ENCODE measurements around the gene RANBP3.

Gene RANBP3

GRCh38 chr19:5977785-5978605 is at the start of gene RANBP3 (continued):
- TF ChIP-seq PATZ1 (tag by site-specific recombination; IDR thresholded peaks at IDR 0.05) (no peak), FEZF1 (tag by site-specific recombination; IDR thresholded peaks at IDR 0.05) (peak; percentile 72), ZEB2 (tag by site-specific recombination; IDR thresholded peaks at IDR 0.05) (peak; percentile 81), SALL2 (tag by site-specific recombination; IDR thresholded peaks at IDR 0.05; ENCODE audit: borderline replicate concordance) (no peak), SCRT2 (tag by site-specific recombination; IDR thresholded peaks at IDR 0.05) (no peak), HOXC10 (CRISPR knock-in tag; IDR thresholded peaks at IDR 0.05) (no peak), ZNF2 (tag by site-specific recombination; IDR thresholded peaks at IDR 0.05) (no peak), KLF9 (tag by site-specific recombination; IDR thresholded peaks at IDR 0.05; ENCODE audit: low read depth) (peak; percentile 77), ZNF791 (tag by site-specific recombination; IDR thresholded peaks at IDR 0.05) (no peak), ATF2 (tag by site-specific recombination; IDR thresholded peaks at IDR 0.05; ENCODE audit: low read depth) (no peak), ZNF292 (tag by site-specific recombination; IDR thresholded peaks at IDR 0.05; ENCODE audit: borderline replicate concordance, low read depth) (no peak), PRDM10 (tag by site-specific recombination; IDR thresholded peaks at IDR 0.05) (no peak), ZNF404 (tag by site-specific recombination; IDR thresholded peaks at IDR 0.05) (no peak), KLF10 (tag by site-specific recombination; IDR thresholded peaks at IDR 0.05) (peak; percentile 39; the same call in 1 of the 2 replicates), ZNF660 (tag by site-specific recombination; IDR thresholded peaks at IDR 0.05) (0 out of 2 replicates have a peak, but pooled peaks have one; percentile 27), ZNF350 (tag by site-specific recombination; IDR thresholded peaks at IDR 0.05) (no peak), PRDM6 (tag by site-specific recombination; IDR thresholded peaks at IDR 0.05) (no peak), ZNF747 (tag by site-specific recombination; IDR thresholded peaks at IDR 0.05) (no peak), ZNF280D (tag by site-specific recombination; IDR thresholded peaks at IDR 0.05) (no peak), ZNF341 (tag by site-specific recombination; IDR thresholded peaks at IDR 0.05; ENCODE audit: low read depth) (no peak), SP3 (tag by site-specific recombination; IDR thresholded peaks at IDR 0.05) (peak; percentile 76), ZNF24 (tag by site-specific recombination; IDR thresholded peaks at IDR 0.05) (no peak), ZNF391 (tag by site-specific recombination; IDR thresholded peaks at IDR 0.05; ENCODE audit: borderline replicate concordance, low read depth) (peak; percentile 38; the same call in 1 of the 2 replicates), ZNF558 (tag by site-specific recombination; IDR thresholded peaks at IDR 0.05) (no peak), ZNF426 (tag by site-specific recombination; IDR thresholded peaks at IDR 0.05) (no peak), SCRT1 (tag by site-specific recombination; IDR thresholded peaks at IDR 0.05; ENCODE audit: borderline replicate concordance) (no peak), SP7 (tag by site-specific recombination; IDR thresholded peaks at IDR 0.05) (peak; percentile 34), ZNF37A (tag by site-specific recombination; IDR thresholded peaks at IDR 0.05) (no peak; the same call in 1 of the 2 replicates)
